ENCODE measurements around the gene P2RY14. TPM values are rescaled to one million over a fixed set of nuclear protein-coding genes. Genes with fewer than 3 reads are reported as not detected.
"Not testable (repeated sequence)": the region's sequence is repeated elsewhere in the genome, so short reads cannot be mapped to it uniquely, and the experiment has no call there.

The P2RY14 gene
- total RNA-seq, 4 donors from 2014 or later: 2.2 to 12.8 (median 6.4) TPM

- no peak for DNase-seq (ENCODE audit: low spot score)
- ATAC-seq (ENCODE audit: low FRiP score): no peak
- no peak for TF ChIP-seq CTCF (IDR thresholded peaks at IDR 0.05)
These were observed 41.6 kb downstream of the P2RY14 start for GRCh38 chr3:151236736-151237135.

- TF ChIP-seq CTCF (IDR thresholded peaks at IDR 0.05): no peak
- no peak for DNase-seq (ENCODE audit: low spot score)
- ATAC-seq (ENCODE audit: low FRiP score): no peak
These were observed 42.0 kb downstream of the P2RY14 start for GRCh38 chr3:151236316-151236715.

- TF ChIP-seq CTCF (IDR thresholded peaks at IDR 0.05): no peak
- ATAC-seq (ENCODE audit: low FRiP score): no peak
- DNase-seq (ENCODE audit: low spot score): no peak
These were observed 43.5 kb downstream of the P2RY14 start for GRCh38 chr3:151234825-151235224.

- ATAC-seq (ENCODE audit: low FRiP score) (peak; percentile 23), DNase-seq (ENCODE audit: low spot score) (no peak)
- no peak for TF ChIP-seq CTCF (IDR thresholded peaks at IDR 0.05)
These were observed 45.4 kb downstream of the P2RY14 start for GRCh38 chr3:151232991-151233390.

- not testable (repeated sequence) for ATAC-seq (ENCODE audit: low FRiP score); DNase-seq (ENCODE audit: low spot score)
These were observed 45.9 kb downstream of the P2RY14 start for GRCh38 chr3:151232403-151232802.

- ATAC-seq (ENCODE audit: low FRiP score) (no peak), DNase-seq (ENCODE audit: low spot score) (no peak)
- no peak for TF ChIP-seq CTCF (IDR thresholded peaks at IDR 0.05)
These were observed 47.7 kb downstream of the P2RY14 start for GRCh38 chr3:151230646-151231045.

GRCh38 chr3:151228666-151229040 is 49.7 kb downstream of the P2RY14 start:
- TF ChIP-seq CTCF (IDR thresholded peaks at IDR 0.05): no peak
- ATAC-seq (ENCODE audit: low FRiP score): no peak
- no peak for DNase-seq (ENCODE audit: low spot score)

Data from omental fat pad (tissue), 4 donors.